ENCODE data around the gene NRG3. TPM values are rescaled to one million over a fixed set of nuclear protein-coding genes. Genes with fewer than 3 reads are reported as not detected.

Gene NRG3
- total RNA-seq, 4 donors from 2014 or later = 0.22 to 2.4 TPM; not detected in 2

DNA sequence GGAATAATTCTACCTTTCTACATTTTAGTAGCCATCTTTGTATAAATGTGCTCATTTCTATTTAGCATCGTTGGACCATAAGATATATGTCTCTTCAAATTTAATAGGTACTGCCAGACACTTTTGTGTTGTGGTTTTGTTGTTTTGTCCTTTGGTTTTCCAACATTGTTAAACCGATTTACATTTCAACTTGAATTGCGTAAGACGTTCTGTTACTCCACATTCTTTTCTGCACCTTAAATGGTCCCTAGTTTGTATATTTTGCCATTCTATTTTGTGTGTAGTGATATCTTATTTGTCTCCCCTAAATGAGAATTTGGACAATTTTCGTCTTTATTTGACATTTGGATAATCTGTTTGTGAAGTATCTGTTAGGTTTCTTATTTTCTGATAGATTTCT lies 1015.6 kb downstream of the NRG3 start:
- TF ChIP-seq, protein P1, sequence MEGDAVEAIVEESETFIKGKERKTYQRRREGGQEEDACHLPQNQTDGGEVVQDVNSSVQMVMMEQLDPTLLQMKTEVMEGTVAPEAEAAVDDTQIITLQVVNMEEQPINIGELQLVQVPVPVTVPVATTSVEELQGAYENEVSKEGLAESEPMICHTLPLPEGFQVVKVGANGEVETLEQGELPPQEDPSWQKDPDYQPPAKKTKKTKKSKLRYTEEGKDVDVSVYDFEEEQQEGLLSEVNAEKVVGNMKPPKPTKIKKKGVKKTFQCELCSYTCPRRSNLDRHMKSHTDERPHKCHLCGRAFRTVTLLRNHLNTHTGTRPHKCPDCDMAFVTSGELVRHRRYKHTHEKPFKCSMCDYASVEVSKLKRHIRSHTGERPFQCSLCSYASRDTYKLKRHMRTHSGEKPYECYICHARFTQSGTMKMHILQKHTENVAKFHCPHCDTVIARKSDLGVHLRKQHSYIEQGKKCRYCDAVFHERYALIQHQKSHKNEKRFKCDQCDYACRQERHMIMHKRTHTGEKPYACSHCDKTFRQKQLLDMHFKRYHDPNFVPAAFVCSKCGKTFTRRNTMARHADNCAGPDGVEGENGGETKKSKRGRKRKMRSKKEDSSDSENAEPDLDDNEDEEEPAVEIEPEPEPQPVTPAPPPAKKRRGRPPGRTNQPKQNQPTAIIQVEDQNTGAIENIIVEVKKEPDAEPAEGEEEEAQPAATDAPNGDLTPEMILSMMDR (IDR thresholded peaks at IDR 0.05; ENCODE audit: low read depth) = no peak

DNA sequence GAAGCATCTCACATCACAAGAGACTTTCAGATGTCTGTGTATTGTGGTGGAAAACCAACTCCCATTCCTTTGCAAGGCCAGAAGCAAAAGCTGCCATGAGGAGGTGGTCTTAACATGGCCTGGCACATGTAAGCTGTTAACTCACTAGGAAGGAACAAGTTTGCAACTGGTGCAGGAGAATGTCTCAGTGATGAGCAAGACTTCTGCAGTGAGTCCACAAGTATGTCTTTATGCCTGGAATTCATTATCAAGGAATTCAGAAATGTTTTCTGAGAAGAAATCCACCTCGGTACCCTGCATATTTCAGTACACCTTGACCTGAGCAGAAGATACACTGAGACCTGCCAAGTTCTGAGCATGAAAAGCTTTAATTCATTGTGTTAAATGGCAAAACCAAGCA lies 1033.1 kb downstream of the NRG3 start:
- TF ChIP-seq, protein P1 (IDR thresholded peaks at IDR 0.05; ENCODE audit: low read depth) = no peak

DNA sequence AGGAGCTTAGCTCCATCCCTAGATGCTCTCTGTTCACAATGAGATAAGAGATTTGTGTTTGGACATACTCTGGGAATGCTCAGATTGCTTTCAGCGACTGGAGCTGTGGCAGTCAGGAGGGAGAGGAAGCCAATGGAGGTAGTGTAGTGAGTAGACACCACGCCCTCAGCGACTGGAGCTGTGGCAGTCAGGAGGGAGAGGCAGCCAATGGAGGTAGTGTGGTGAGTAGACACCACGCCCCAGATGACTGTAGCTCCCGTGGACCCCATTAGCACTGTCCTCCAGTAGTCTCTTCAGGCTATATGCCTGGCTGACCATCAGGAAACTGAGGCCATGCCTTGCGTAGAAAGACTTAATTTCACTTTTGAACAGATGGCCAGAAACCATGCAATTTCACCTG lies 1033.8 kb downstream of the NRG3 start:
- TF ChIP-seq, protein P1 (IDR thresholded peaks at IDR 0.05; ENCODE audit: low read depth) = no peak

DNA sequence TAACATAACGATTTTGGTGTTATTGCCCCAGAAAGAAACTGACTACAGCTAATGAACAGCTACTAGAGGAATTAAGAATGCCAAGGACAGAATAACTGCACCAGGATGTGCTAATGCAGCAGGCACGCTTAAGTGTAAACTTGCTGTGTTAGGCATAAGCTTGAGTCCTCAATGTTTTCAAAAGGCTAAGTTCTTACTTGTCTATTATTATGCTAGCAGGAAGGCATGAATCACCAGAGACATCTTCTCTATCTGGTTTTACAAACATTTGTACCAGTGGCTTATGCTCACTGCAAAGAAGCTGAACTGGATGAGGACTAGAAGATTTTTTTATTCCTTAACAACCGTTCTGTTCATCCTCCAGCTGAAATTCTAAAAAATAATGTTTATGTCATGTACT lies 1035.3 kb downstream of the NRG3 start:
- TF ChIP-seq, protein P1 (IDR thresholded peaks at IDR 0.05; ENCODE audit: low read depth) = no peak

- TF ChIP-seq, protein P1 (IDR thresholded peaks at IDR 0.05; ENCODE audit: low read depth) = no peak
Measured at GRCh38 chr10:82914655-82915136, 1039.7 kb downstream of the NRG3 start.

GRCh38 chr10:82916941-82917340 lies 1041.9 kb downstream of the NRG3 start:
- TF ChIP-seq, protein P1 (IDR thresholded peaks at IDR 0.05; ENCODE audit: low read depth) = no peak

DNA sequence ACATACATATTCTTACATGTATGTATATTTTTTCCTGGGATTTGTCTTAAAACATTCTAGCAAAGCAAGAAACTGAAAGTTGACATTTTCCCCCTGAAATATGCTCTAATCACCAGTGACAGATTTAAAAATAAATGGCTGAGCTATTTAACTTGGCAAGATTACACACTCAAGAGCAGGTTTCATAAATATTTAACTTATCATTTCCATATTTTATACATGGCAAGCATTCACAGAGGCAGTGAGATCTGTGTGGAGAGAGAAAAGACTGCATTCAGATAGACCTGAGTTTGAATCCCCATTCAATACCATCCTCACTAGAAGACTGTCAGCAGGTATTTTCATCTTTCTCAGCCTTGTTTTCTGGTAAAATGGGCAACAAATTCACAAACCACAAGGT lies 1043.0 kb downstream of the NRG3 start:
- TF ChIP-seq, protein P1 (IDR thresholded peaks at IDR 0.05; ENCODE audit: low read depth) = no peak

All from subcutaneous adipose tissue (tissue), 4 donors.